Thoracic aorta (tissue), 2 donors: Measurements from ENCODE around the gene RNF125. TPM values are rescaled to one million over a fixed set of nuclear protein-coding genes. Genes with fewer than 3 reads are reported as not detected.
A peak's percentile ranks its signal among the peaks of the same experiment; 100 is the strongest.

Source experiments
- ATAC-seq: fragments of 150-250 bp; one replicate; pipeline ENCODE4 v1.8.0; 2017; ENCODE audit warnings: low read depth; ENCODE audit not compliant: insufficient number of reproducible peaks, low FRiP score
- DNase-seq: peaks from one replicate; pipeline ENCODE4 v3.0.0-alpha.2; 2020; ENCODE audit warnings: low spot score
- H3K27ac ChIP-seq, 2 donors: fragments of 200-600 bp; sonication (generic); 1 replicate in 1 of 2; 2 replicates in 1 of 2; pipeline ENCODE4 v1.5.1; 2016; ENCODE audit warnings: mild to moderate bottlenecking in 2 of 2, moderate library complexity in 2 of 2
- H3K27me3 ChIP-seq: fragments of 200-600 bp; sonication (generic); replicated peaks from 2 replicates; pipeline ENCODE4 v1.6.0; 2016; ENCODE audit warnings: mild to moderate bottlenecking; ENCODE audit not compliant: insufficient read depth
- H3K36me3 ChIP-seq: fragments of 200-600 bp; sonication (generic); one replicate; pipeline ENCODE4 v1.5.1; 2016
- H3K4me1 ChIP-seq, 2 donors: fragments of 200-600 bp; sonication (generic); 1 replicate in 1 of 2; 2 replicates in 1 of 2; pipeline versions ENCODE4 v1.5.1 to v1.6.0; 2016; ENCODE audit warnings: low read depth in 2 of 2, mild to moderate bottlenecking in 1 of 2; ENCODE audit not compliant: control insufficient read depth in 1 of 2
- H3K4me3 ChIP-seq: fragments of 200-600 bp; sonication (generic); 2 replicates; pipeline ENCODE4 v1.5.1; 2016; ENCODE audit warnings: mild to moderate bottlenecking
- H3K9me3 ChIP-seq: fragments of 200-600 bp; sonication (generic); 2 replicates; pipeline ENCODE4 v1.5.1; 2016
- total RNA-seq, 2 donors: library from RNA; depleted of rRNA; stranded (reverse); fragments of >200 nt; gene quantifications; one replicate each; pipeline versions ENCODE4 v1.1.0 to v1.2.3, GENCODE V29; 2016
- TF ChIP-seq, protein P1 (sequence below): fragments of 200-600 bp; sonication (generic); IDR thresholded peaks from one replicate; pipeline ENCODE4 v1.5.1; 2019; ENCODE audit warnings: antibody characterized with exemption

Gene RNF125
- total RNA-seq, 2 donors from 2014 or later, result 2.2 to 4.6 TPM

DNA sequence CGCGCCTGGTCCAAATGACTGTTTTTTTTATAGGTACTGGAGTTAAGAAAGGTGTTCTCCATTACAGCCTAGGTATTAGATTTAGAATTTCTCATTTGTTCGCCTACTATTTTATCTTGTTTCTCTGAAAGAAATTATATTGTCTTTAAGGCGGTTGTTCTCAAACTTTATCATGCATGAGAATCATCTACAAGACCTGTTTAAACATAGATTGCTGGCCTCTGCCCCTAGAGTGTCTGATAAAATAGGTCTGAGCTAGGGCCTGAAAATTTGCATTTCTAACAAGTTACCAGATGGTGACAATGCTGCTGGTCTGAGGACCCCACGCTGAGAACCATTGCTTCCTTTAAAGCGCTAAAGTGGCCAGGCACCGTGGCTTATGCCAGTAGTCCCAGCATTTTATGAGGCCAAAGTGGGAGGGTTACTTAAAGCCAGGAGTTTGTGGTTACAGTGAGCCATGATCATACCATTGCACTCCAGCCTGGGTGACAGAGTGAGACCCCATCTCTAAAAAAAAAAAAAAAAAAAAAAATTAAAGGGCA is 39.1 kb downstream of the RNF125 start:
- TF ChIP-seq, protein P1, sequence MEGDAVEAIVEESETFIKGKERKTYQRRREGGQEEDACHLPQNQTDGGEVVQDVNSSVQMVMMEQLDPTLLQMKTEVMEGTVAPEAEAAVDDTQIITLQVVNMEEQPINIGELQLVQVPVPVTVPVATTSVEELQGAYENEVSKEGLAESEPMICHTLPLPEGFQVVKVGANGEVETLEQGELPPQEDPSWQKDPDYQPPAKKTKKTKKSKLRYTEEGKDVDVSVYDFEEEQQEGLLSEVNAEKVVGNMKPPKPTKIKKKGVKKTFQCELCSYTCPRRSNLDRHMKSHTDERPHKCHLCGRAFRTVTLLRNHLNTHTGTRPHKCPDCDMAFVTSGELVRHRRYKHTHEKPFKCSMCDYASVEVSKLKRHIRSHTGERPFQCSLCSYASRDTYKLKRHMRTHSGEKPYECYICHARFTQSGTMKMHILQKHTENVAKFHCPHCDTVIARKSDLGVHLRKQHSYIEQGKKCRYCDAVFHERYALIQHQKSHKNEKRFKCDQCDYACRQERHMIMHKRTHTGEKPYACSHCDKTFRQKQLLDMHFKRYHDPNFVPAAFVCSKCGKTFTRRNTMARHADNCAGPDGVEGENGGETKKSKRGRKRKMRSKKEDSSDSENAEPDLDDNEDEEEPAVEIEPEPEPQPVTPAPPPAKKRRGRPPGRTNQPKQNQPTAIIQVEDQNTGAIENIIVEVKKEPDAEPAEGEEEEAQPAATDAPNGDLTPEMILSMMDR, result no peak
- no peaks in the 10 kb centered on the region for H3K36me3 ChIP-seq
- H3K4me1 ChIP-seq, result no peaks in the 10 kb centered on the region
- no peak for DNase-seq
- H3K4me3 ChIP-seq, result no peak overlapping the region
- H3K27ac ChIP-seq, result no peak overlapping the region
- no peaks in the 10 kb centered on the region for H3K9me3 ChIP-seq
- no peaks in the 10 kb centered on the region for H3K27me3 ChIP-seq
- ATAC-seq, result no peak

GRCh38 chr18:32060026-32060425 is 41.4 kb downstream of the RNF125 start:
- H3K36me3 ChIP-seq, result no peaks in the 10 kb centered on the region
- DNase-seq (no peak), ATAC-seq (no peak)
- H3K27me3 ChIP-seq, result no peaks in the 10 kb centered on the region
- H3K27ac ChIP-seq, result no peak overlapping the region
- no peak overlapping the region for H3K4me3 ChIP-seq
- TF ChIP-seq, protein P1, result no peak
- no peaks in the 10 kb centered on the region for H3K4me1 ChIP-seq
- H3K9me3 ChIP-seq, result no peaks in the 10 kb centered on the region

DNA sequence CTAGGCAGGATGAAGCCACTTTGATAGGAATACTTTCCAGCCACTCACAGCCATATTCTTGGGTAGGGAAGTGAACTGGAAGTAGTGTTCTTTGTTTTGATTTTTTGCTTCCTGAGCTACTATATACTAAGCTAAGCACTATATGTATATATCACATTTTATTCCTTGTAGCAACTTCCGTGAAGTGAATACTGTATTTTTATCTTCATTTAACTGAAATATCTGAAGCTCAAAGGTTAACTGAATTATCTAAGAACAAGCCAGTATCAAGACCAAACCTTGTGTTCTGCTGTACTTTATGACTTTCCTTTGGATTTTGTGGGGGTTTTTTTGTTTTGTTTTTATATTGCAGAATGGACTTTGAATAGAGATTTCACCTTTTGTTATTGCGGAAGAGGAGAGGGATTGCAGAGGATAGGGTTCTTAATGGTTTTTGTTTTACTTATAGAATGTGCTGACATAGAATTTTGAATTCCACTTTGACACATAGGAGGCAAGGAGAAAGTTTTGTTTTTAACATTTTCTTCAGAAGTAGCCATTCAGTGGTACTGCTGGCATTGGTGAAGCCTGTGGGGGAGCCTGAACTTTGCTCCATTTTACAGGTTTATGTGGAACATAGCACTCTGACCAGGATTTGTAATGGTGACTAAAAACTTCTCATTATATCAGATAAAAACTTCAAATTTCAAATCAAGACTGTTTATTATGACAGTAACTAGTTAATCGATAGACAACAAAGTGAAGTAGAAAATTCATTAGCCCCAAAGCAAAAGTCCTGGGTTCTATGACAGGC is 48.9 kb downstream of the RNF125 start:
- DNase-seq (no peak), ATAC-seq (no peak)
- Histone ChIP-seq H3K9me3 (no peaks in the 10 kb centered on the region), H3K4me3 (no peak overlapping the region), H3K4me1 (no peaks in the 10 kb centered on the region), H3K27me3 (no peaks in the 10 kb centered on the region), H3K36me3 (no peaks in the 10 kb centered on the region), H3K27ac (no peak overlapping the region)
- TF ChIP-seq, protein P1, result no peak

GRCh38 chr18:32072321-32072720 is 53.7 kb downstream of the RNF125 start:
- no peak overlapping the region for H3K27ac ChIP-seq
- TF ChIP-seq, protein P1, result peak; percentile 38
- H3K27me3 ChIP-seq, result no peaks in the 10 kb centered on the region
- ATAC-seq, result no peak
- H3K4me1 ChIP-seq, result no peaks in the 10 kb centered on the region
- no peak overlapping the region for H3K4me3 ChIP-seq
- no peaks in the 10 kb centered on the region for H3K9me3 ChIP-seq
- DNase-seq, result no peak
- no peaks in the 10 kb centered on the region for H3K36me3 ChIP-seq

DNA sequence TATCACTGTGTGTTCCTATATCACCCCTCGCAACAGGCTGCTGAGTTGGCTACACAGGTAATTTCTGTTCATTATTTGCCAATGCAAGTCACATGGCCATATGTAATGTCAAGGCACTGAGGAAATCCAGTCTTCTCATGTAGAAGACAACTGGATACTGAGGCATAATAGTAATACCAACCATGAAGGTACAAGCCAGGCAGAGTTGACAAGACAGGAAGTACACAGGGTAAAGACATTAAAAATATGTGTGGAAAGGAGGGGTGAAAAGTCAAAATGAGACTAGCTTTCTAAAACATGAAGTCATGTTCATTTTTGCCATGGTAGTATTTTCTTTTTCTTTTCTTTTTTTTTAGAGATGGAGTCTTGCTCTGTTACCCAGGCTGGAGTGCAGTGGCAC is 55.6 kb downstream of the RNF125 start:
- H3K27me3 ChIP-seq, result no peaks in the 10 kb centered on the region

More for the DNA sequence above, 55.6 kb downstream of the RNF125 start:
- no peak for DNase-seq
- TF ChIP-seq, protein P1, result no peak
- Histone ChIP-seq H3K36me3 (no peaks in the 10 kb centered on the region), H3K4me1 (no peaks in the 10 kb centered on the region), H3K27ac (no peak overlapping the region), H3K4me3 (no peak overlapping the region), H3K9me3 (no peaks in the 10 kb centered on the region)
- no peak for ATAC-seq
